PFSK-1 (cell line): ENCODE measurements around the gene ZBTB5.

Source experiments
- POLR2AphosphoS5 ChIP-seq: IDR thresholded peaks from 2 replicates; pipeline ENCODE4 v1.6.1; 2012; ENCODE audit warnings: low read depth, mild to moderate bottlenecking, control low read depth, low read length, moderate library complexity
- TAF1 ChIP-seq: IDR thresholded peaks from 2 replicates; pipeline ENCODE4 v1.6.1; 2012; ENCODE audit warnings: low read length, control low read depth, borderline replicate concordance; ENCODE audit not compliant: insufficient read depth

- TF ChIP-seq POLR2AphosphoS5: no peak
- TF ChIP-seq TAF1: no peak
These were observed 18.8 kb downstream of the ZBTB5 start for GRCh38 chr9:37446401-37446800.
